ENCODE results near the gene ABCF2. TPM values are rescaled to one million over a fixed set of nuclear protein-coding genes. Genes with fewer than 3 reads are reported as not detected.

ABCF2 gene
- total RNA-seq, 2 donors from 2014 or later, result 24.2 to 26.7 TPM

DNA sequence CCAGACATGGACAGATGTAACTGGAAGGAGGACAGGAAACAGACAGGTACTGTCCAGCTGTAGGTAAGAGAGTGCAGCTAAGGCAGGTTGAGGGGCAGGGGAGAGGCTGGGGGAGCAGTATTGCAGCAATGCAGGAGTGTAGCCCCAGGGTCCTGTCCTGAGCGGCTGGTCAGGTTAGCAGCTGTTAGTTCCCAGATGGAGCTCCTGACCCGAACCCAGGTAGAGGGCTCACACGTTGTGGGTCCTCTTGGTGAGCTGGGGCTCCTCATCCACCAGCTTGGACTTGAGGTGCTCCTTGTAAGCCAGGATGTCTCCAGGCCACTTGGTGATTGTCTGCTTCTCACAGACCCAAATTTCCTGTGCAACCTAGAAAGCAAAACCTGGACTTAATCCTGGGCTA is 13.2 kb downstream of the ABCF2 start:
- peaks cover 6% of the 10 kb centered on the region for H3K36me3 Mint-ChIP-seq (ENCODE audit: low read depth)

GRCh38 chr7:151212626-151213025 is 14.4 kb downstream of the ABCF2 start:
- no peaks in the 10 kb centered on the region for H3K36me3 Mint-ChIP-seq (ENCODE audit: low read depth)
- DNase-seq, result no peak

More for the DNA sequence above, 13.2 kb downstream of the ABCF2 start:
- no peak for ATAC-seq
- no peaks in the 10 kb centered on the region for H3K27me3 Mint-ChIP-seq
- no peaks in the 10 kb centered on the region for H3K9me3 ChIP-seq (ENCODE audit: control insufficient read depth, low read length, poor library complexity, severe bottlenecking)
- peaks cover 21% of the 10 kb centered on the region for H3K4me1 Mint-ChIP-seq
- H3K27ac Mint-ChIP-seq, result peak overlapping the region; percentile 41
- DNase-seq, result no peak
- H3K4me3 Mint-ChIP-seq, result no peak overlapping the region

DNA sequence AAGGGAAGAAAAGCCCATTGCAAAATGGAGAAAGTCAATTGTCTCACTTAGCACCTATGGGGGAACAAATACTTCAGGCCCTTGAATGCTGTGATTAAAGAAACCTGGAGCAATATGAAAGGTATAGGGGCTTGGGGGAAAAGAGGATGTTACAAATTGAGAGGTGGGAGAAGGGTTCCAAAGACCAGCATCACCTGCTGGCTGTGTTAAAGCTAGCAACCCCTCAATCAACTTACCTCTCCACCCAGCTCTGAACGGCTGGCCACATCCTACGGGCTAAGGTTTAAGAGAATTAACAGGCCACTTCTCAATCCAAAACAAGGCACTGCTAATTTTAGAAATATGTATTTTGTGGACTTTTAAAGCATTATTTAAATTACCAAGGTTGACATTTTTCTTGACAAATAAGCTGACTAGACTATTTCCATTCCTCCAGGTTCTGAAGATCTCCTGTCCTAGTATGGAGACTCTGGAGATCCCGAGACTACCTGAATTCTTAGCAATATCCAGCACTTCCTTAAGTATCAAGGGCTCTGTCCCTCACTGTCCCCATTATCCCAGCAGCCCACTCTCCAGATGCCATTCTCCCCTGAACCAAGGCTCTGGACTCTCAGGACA is 15.7 kb downstream of the ABCF2 start:
- Mint-ChIP-seq H3K27me3 (no peaks in the 10 kb centered on the region), H3K4me3 (no peak overlapping the region), H3K36me3 (ENCODE audit: low read depth) (no peaks in the 10 kb centered on the region), H3K27ac (peak overlapping the region; percentile 47), H3K4me1 (peaks cover 40% of the 10 kb centered on the region)
- ATAC-seq (no peak), DNase-seq (no peak)
- no peaks in the 10 kb centered on the region for H3K9me3 ChIP-seq (ENCODE audit: control insufficient read depth, low read length, poor library complexity, severe bottlenecking)

More at GRCh38 chr7:151212626-151213025, 14.4 kb downstream of the ABCF2 start:
- H3K4me3 Mint-ChIP-seq, result no peak overlapping the region
- no peaks in the 10 kb centered on the region for H3K27me3 Mint-ChIP-seq
- ATAC-seq, result no peak
- peaks cover 28% of the 10 kb centered on the region for H3K4me1 Mint-ChIP-seq
- peak overlapping the region; percentile 41 for H3K27ac Mint-ChIP-seq
- no peaks in the 10 kb centered on the region for H3K9me3 ChIP-seq (ENCODE audit: control insufficient read depth, low read length, poor library complexity, severe bottlenecking)

GRCh38 chr7:151210087-151210854 is 16.7 kb downstream of the ABCF2 start, which contains the start of gene H2BK1:
Gene H2BK1, minus strand, starts transcription at chr7:151210488. Its CDS starts 170 bp downstream, at chr7:151210318.
- no peak for DNase-seq
- Mint-ChIP-seq H3K4me3 (peak within 1 kb of the TSS; percentile 47), H3K27me3 (no peaks in the 10 kb centered on the region), H3K36me3 (ENCODE audit: low read depth) (no peaks in the 10 kb centered on the region), H3K27ac (peak within 1 kb of the TSS; percentile 96), H3K4me1 (peaks cover 47% of the 10 kb centered on the region)
- no peaks in the 10 kb centered on the region for H3K9me3 ChIP-seq (ENCODE audit: control insufficient read depth, low read length, poor library complexity, severe bottlenecking)
- ATAC-seq, result no peak

- no peaks in the 10 kb centered on the region for H3K9me3 ChIP-seq (ENCODE audit: control insufficient read depth, low read length, poor library complexity, severe bottlenecking)
Measured at GRCh38 chr7:151209588-151209987, 17.4 kb downstream of the ABCF2 start.

DNA sequence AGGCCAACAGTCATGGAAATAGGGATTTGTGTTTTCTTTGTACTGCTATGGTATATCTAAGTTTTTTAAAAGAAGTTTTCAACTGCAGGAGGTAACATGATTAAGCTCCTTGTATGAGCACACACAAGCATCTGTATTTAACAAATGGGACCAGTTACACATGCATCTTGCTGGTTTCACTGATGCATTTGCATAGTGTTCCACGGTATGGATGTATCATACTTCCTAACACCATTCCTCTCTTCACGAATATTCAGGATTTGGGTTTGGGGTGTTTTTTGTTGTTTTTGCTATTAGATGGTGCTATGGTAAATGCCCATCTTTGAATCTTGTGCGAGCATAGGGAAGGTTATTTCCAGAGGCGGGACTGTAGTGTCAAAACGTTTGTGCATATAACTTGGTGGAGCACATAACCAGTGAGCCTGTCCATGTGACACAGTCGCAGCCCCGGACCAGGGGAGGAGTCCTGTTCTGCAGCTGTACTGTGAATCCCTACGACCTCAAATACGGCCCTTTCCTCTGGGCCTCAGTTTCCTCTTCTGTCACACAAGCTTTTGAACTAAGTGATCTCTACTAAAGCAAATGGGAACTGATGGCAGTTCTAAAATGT is 18.6 kb downstream of the ABCF2 start:
- ATAC-seq, result no peak
- Mint-ChIP-seq H3K27ac (peak overlapping the region; percentile 96), H3K36me3 (ENCODE audit: low read depth) (no peaks in the 10 kb centered on the region), H3K4me1 (peaks cover 53% of the 10 kb centered on the region), H3K27me3 (no peaks in the 10 kb centered on the region), H3K4me3 (peak overlapping the region; percentile 12)
- DNase-seq, result no peak
- H3K9me3 ChIP-seq (ENCODE audit: control insufficient read depth, low read length, poor library complexity, severe bottlenecking), result no peaks in the 10 kb centered on the region

More at GRCh38 chr7:151209588-151209987, 17.4 kb downstream of the ABCF2 start:
- H3K4me1 Mint-ChIP-seq, result peaks cover 52% of the 10 kb centered on the region
- no peaks in the 10 kb centered on the region for H3K36me3 Mint-ChIP-seq (ENCODE audit: low read depth)
- DNase-seq, result no peak
- H3K4me3 Mint-ChIP-seq, result peak overlapping the region; percentile 47
- no peaks in the 10 kb centered on the region for H3K27me3 Mint-ChIP-seq
- no peak for ATAC-seq
- H3K27ac Mint-ChIP-seq, result peak overlapping the region; percentile 96

GRCh38 chr7:151207804-151208203 is 19.2 kb downstream of the ABCF2 start:
- H3K4me1 Mint-ChIP-seq, result peaks cover 53% of the 10 kb centered on the region
- H3K36me3 Mint-ChIP-seq (ENCODE audit: low read depth), result no peaks in the 10 kb centered on the region
- no peaks in the 10 kb centered on the region for H3K9me3 ChIP-seq (ENCODE audit: control insufficient read depth, low read length, poor library complexity, severe bottlenecking)
- DNase-seq, result no peak
- no peaks in the 10 kb centered on the region for H3K27me3 Mint-ChIP-seq
- H3K27ac Mint-ChIP-seq, result peak overlapping the region; percentile 96
- ATAC-seq, result no peak
- peak overlapping the region; percentile 81 for H3K4me3 Mint-ChIP-seq

- DNase-seq (no peak), ATAC-seq (peak; percentile 55)
- peaks cover 53% of the 10 kb centered on the region for H3K4me1 Mint-ChIP-seq
- peak overlapping the region; percentile 96 for H3K27ac Mint-ChIP-seq
- peak overlapping the region; percentile 81 for H3K4me3 Mint-ChIP-seq
- no peaks in the 10 kb centered on the region for H3K9me3 ChIP-seq (ENCODE audit: control insufficient read depth, low read length, poor library complexity, severe bottlenecking)
- H3K27me3 Mint-ChIP-seq, result no peaks in the 10 kb centered on the region
- H3K36me3 Mint-ChIP-seq (ENCODE audit: low read depth), result no peaks in the 10 kb centered on the region
Measured at GRCh38 chr7:151207315-151207714, 19.7 kb downstream of the ABCF2 start.

GRCh38 chr7:151206914-151207313 is 20.1 kb downstream of the ABCF2 start:
- peaks cover 52% of the 10 kb centered on the region for H3K4me1 Mint-ChIP-seq
- DNase-seq (peak in 2 of 3 donors; percentile 22 to 36), ATAC-seq (peak; percentile 88)
- H3K27ac Mint-ChIP-seq, result peak overlapping the region; percentile 96
- peak overlapping the region; percentile 81 for H3K4me3 Mint-ChIP-seq
- no peaks in the 10 kb centered on the region for H3K36me3 Mint-ChIP-seq (ENCODE audit: low read depth)
- no peaks in the 10 kb centered on the region for H3K9me3 ChIP-seq (ENCODE audit: control insufficient read depth, low read length, poor library complexity, severe bottlenecking)
- H3K27me3 Mint-ChIP-seq, result no peaks in the 10 kb centered on the region

DNA sequence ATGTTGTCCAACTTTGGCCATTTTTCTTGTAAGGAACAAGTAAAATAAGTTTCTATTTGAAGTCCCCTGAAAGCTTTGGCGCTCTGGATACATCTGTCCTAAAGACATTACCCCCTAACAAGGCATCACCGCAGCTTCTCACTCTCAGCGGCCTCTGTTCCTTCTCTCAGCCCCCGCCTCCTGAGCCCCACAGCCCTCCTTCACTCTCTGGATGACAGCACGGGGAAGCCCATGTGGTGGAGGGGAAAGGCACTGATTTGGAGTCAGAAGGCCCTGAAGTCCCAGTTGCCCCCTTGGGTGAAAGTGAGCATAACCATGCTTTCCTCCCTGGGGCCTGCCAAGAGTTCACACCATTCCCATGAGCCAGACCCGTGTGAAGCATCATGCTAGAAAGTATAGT is 21.3 kb downstream of the ABCF2 start:
- no peaks in the 10 kb centered on the region for H3K36me3 Mint-ChIP-seq (ENCODE audit: low read depth)
- no peak for ATAC-seq
- H3K4me3 Mint-ChIP-seq, result peak overlapping the region; percentile 76
- H3K4me1 Mint-ChIP-seq, result peaks cover 51% of the 10 kb centered on the region
- no peaks in the 10 kb centered on the region for H3K27me3 Mint-ChIP-seq
- no peak for DNase-seq
- no peaks in the 10 kb centered on the region for H3K9me3 ChIP-seq (ENCODE audit: control insufficient read depth, low read length, poor library complexity, severe bottlenecking)
- H3K27ac Mint-ChIP-seq, result peak overlapping the region; percentile 96

DNA sequence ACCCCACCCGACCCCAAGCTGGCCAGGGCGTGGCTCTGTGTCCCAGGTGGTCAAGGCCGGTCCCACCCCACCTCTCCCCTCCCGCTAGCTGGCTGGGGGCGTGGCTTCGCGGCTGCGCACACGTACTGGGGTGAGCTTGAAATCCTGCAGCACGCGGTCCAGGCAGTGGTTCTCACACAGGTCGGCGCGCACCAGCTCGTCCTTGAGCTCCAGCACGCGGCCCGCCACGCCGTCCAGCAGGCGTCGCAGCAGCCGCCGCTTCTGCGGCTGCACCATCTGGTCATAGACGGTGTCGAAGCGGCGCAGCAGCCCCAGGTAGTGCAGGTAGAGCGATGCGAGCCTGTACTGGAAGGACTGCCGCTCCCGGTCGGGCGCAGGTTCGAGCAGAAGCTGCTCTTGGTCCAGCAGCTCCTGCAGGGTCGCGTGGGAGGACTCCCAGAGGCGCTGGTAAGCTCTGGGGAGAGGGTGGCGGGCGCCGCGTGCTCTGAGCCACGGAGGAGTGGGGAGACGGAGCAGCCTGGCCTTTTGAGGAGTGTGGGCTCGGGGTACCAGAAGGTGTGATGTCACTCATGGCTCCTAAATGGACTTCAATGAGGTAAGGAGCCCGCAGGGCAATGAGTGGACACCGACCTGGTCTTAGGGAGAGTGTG is 22.5 kb downstream of the ABCF2 start:
- peak overlapping the region; percentile 76 for H3K4me3 Mint-ChIP-seq
- H3K36me3 Mint-ChIP-seq (ENCODE audit: low read depth), result no peaks in the 10 kb centered on the region
- no peaks in the 10 kb centered on the region for H3K9me3 ChIP-seq (ENCODE audit: control insufficient read depth, low read length, poor library complexity, severe bottlenecking)
- peak overlapping the region; percentile 96 for H3K27ac Mint-ChIP-seq
- DNase-seq (no peak), ATAC-seq (no peak)
- H3K4me1 Mint-ChIP-seq, result peaks cover 44% of the 10 kb centered on the region
- no peaks in the 10 kb centered on the region for H3K27me3 Mint-ChIP-seq

DNA sequence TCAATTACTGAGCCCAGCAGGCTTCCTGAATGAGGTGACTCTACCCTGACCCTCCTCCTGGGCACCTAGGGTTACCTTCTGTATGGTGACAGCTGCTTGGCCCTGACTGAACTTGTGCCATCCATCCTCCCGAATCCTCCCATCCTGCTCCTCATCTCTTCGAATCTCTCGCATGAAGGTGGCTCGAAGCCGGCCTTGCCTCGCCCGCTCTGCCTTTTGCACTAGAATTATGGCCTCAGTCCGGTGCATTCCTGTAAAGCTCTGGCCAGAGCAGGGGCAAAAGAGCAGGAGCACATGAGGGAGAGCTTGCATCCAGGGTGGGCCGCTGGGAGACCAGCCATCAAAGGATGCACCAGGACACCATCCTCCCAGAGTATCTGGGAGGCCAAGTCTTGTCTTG is 24.2 kb downstream of the ABCF2 start:
- Mint-ChIP-seq H3K36me3 (ENCODE audit: low read depth) (no peaks in the 10 kb centered on the region), H3K4me3 (no peak overlapping the region), H3K27me3 (no peaks in the 10 kb centered on the region), H3K27ac (no peak overlapping the region), H3K4me1 (peaks cover 34% of the 10 kb centered on the region)
- H3K9me3 ChIP-seq (ENCODE audit: control insufficient read depth, low read length, poor library complexity, severe bottlenecking), result no peaks in the 10 kb centered on the region
- DNase-seq (no peak), ATAC-seq (no peak)

DNA sequence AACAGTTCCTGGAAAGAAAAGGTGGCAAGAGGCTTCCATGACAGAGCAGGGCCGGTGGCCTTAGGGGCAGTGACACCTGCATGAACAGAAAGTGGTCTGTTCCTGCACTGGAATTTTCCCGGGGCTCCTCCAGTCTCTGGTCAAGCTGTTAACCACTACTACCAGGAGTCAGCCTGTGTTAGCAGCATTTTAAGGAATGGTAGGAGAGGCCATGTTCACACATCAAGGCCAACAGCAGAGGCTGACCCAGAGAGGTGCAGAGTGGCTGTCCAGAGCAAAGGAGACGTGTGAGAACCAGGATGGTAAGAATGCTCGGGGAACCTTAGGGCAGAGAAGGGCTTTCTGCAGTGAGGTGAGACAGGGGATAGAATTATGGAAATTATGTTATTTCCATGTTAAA is 25.3 kb downstream of the ABCF2 start:
- Mint-ChIP-seq H3K36me3 (ENCODE audit: low read depth) (no peaks in the 10 kb centered on the region), H3K27me3 (no peaks in the 10 kb centered on the region), H3K4me1 (peaks cover 23% of the 10 kb centered on the region), H3K4me3 (no peak overlapping the region), H3K27ac (peak overlapping the region; percentile 57)
- DNase-seq (no peak), ATAC-seq (no peak)
- H3K9me3 ChIP-seq (ENCODE audit: control insufficient read depth, low read length, poor library complexity, severe bottlenecking), result no peaks in the 10 kb centered on the region

Measured in T-helper 17 cell (primary cell).